H9 (cell line): Measurements from ENCODE around the gene RCOR2. TPM values are rescaled to one million over a fixed set of nuclear protein-coding genes. Genes with fewer than 3 reads are reported as not detected.

Source experiments
- DNase-seq: peaks from one replicate; pipeline ENCODE4 v3.0.0-alpha.2; 2017
- H2AFZ ChIP-seq: one replicate; pipeline ENCODE4 v1.6.1; 2013; ENCODE audit warnings: mild to moderate bottlenecking, low read length, control low read depth, moderate library complexity
- H2AK5ac ChIP-seq: 2 replicates; pipeline ENCODE4 v1.6.1; 2013; ENCODE audit warnings: low read length, control low read depth, mixed read lengths; ENCODE audit not compliant: insufficient read length
- H2BK120ac ChIP-seq: one replicate; pipeline ENCODE4 v1.6.1; 2013; ENCODE audit warnings: low read depth, mild to moderate bottlenecking, low read length, control low read depth, inconsistent platforms; ENCODE audit not compliant: poor library complexity, severe bottlenecking
- H2BK12ac ChIP-seq: 2 replicates; pipeline ENCODE4 v1.6.1; 2013; ENCODE audit warnings: low read length, control low read depth, mixed read lengths, low read depth; ENCODE audit not compliant: insufficient read length
- H2BK15ac ChIP-seq: 2 replicates; pipeline ENCODE4 v1.6.1; 2013; ENCODE audit warnings: low read depth, low read length, control low read depth
- H2BK20ac ChIP-seq: one replicate; pipeline ENCODE4 v1.6.1; 2013; ENCODE audit warnings: low read depth, mild to moderate bottlenecking, low read length, control low read depth, inconsistent platforms; ENCODE audit not compliant: poor library complexity, severe bottlenecking
- H2BK5ac ChIP-seq: 2 replicates; pipeline ENCODE4 v1.6.1; 2013; ENCODE audit warnings: low read length, control low read depth, mixed read lengths; ENCODE audit not compliant: insufficient read length
- H3K14ac ChIP-seq: 2 replicates; pipeline ENCODE4 v1.6.1; 2013; ENCODE audit warnings: low read length, control low read depth; ENCODE audit not compliant: insufficient read depth
- H3K18ac ChIP-seq: 2 replicates; pipeline ENCODE4 v1.6.1; 2013; ENCODE audit warnings: low read depth, mild to moderate bottlenecking, mixed read lengths, low read length, control low read depth; ENCODE audit not compliant: insufficient read length
- H3K23ac ChIP-seq: 2 replicates; pipeline ENCODE4 v1.6.1; 2013; ENCODE audit warnings: low read length, control low read depth, mixed read lengths, low read depth; ENCODE audit not compliant: insufficient read length
- H3K23me2 ChIP-seq: 2 replicates; pipeline ENCODE4 v1.6.1; 2013; ENCODE audit warnings: low read depth, mild to moderate bottlenecking, mixed read lengths, low read length, control low read depth; ENCODE audit not compliant: insufficient read length, poor library complexity, severe bottlenecking
- H3K27ac ChIP-seq: 2 replicates; pipeline ENCODE4 v1.5.1; 2013; ENCODE audit warnings: low read length, control low read depth, mixed read lengths, low read depth; ENCODE audit not compliant: insufficient read length
- H3K27me3 ChIP-seq: 2 replicates; pipeline ENCODE4 v1.6.1; 2013; ENCODE audit warnings: low read length, control low read depth, inconsistent platforms; ENCODE audit not compliant: insufficient read depth
- H3K4ac ChIP-seq: 2 replicates; pipeline ENCODE4 v1.6.1; 2013; ENCODE audit warnings: low read depth, mild to moderate bottlenecking, control low read depth, inconsistent platforms, low read length, moderate library complexity
- H3K4me1 ChIP-seq: 2 replicates; pipeline ENCODE4 v1.6.1; 2013; ENCODE audit warnings: low read length, control low read depth, inconsistent platforms; ENCODE audit not compliant: insufficient read depth
- H3K4me2 ChIP-seq: 2 replicates; pipeline ENCODE4 v1.6.1; 2013; ENCODE audit warnings: low read length, control low read depth, mixed read lengths; ENCODE audit not compliant: insufficient read length, insufficient read depth
- H3K56ac ChIP-seq: 2 replicates; pipeline ENCODE4 v1.6.1; 2013; ENCODE audit warnings: low read depth, mild to moderate bottlenecking, mixed read lengths, low read length, control low read depth; ENCODE audit not compliant: insufficient read length
- H3K79me1 ChIP-seq: 2 replicates; pipeline ENCODE4 v1.6.1; 2013; ENCODE audit warnings: low read depth, mild to moderate bottlenecking, moderate library complexity, low read length, control low read depth, inconsistent platforms; ENCODE audit not compliant: insufficient read depth, poor library complexity, severe bottlenecking
- H3K79me2 ChIP-seq: 2 replicates; pipeline ENCODE4 v1.6.1; 2013; ENCODE audit warnings: low read length, control low read depth, inconsistent platforms; ENCODE audit not compliant: insufficient read depth
- H3K9ac ChIP-seq: 2 replicates; pipeline ENCODE4 v1.6.1; 2013; ENCODE audit warnings: low read length, control low read depth, mixed read lengths; ENCODE audit not compliant: insufficient read length; ENCODE audit errors: extremely low read depth
- H3K9me3 ChIP-seq: one replicate; pipeline ENCODE4 v1.6.1; 2013; ENCODE audit warnings: low read depth, low read length, inconsistent platforms; ENCODE audit not compliant: control insufficient read depth
- H3T11ph ChIP-seq: one replicate; pipeline ENCODE4 v1.6.1; 2013; ENCODE audit warnings: mild to moderate bottlenecking, low read length, control low read depth, inconsistent platforms
- H4K20me1 ChIP-seq: one replicate; pipeline ENCODE4 v1.6.1; 2013; ENCODE audit not compliant: control insufficient read depth, insufficient read length, insufficient read depth
- H4K5ac ChIP-seq: 2 replicates; pipeline ENCODE4 v1.6.1; 2013; ENCODE audit warnings: low read depth, mild to moderate bottlenecking, mixed read lengths, low read length, control low read depth; ENCODE audit not compliant: insufficient read length
- H4K8ac ChIP-seq: replicated peaks from 2 replicates; pipeline ENCODE4 v1.6.1; 2013; ENCODE audit warnings: low read length, control low read depth, mixed read lengths, low read depth; ENCODE audit not compliant: insufficient read length
- H4K91ac ChIP-seq: 2 replicates; pipeline ENCODE4 v1.6.1; 2013; ENCODE audit warnings: low read depth, mild to moderate bottlenecking, moderate library complexity, mixed read lengths, low read length, control low read depth; ENCODE audit not compliant: insufficient read length
- H3K27ac Mint-ChIP-seq, 3 experiments: 2 replicates in 2 of 3; 3 replicates in 1 of 3; pipeline ENCODE4 v1.8.0; 2020 to 2021; ENCODE audit warnings: mixed read lengths in 3 of 3, mild to moderate bottlenecking in 1 of 3, moderate library complexity in 1 of 3
- H3K27me3 Mint-ChIP-seq: 2 replicates; pipeline ENCODE4 v1.8.0; 2021; ENCODE audit warnings: low read depth, mild to moderate bottlenecking, moderate library complexity, mixed read lengths
- H3K36me3 Mint-ChIP-seq, 3 experiments: 2 replicates in 2 of 3; 3 replicates in 1 of 3; pipeline ENCODE4 v1.8.0; 2020 to 2021; ENCODE audit warnings: low read depth in 3 of 3, mixed read lengths in 3 of 3; ENCODE audit not compliant: insufficient read depth in 1 of 3
- H3K4me1 Mint-ChIP-seq, 2 experiments: 2 replicates each; pipeline ENCODE4 v1.8.0; 2020; ENCODE audit warnings: mixed read lengths in 2 of 2
- H3K4me3 Mint-ChIP-seq, 2 experiments: 2 replicates in 1 of 2; 3 replicates in 1 of 2; pipeline ENCODE4 v1.8.0; 2020 to 2021; ENCODE audit warnings: mild to moderate bottlenecking in 2 of 2, mixed read lengths in 2 of 2, moderate library complexity in 1 of 2
- H3K9me3 Mint-ChIP-seq, 2 experiments: 2 replicates in 1 of 2; 3 replicates in 1 of 2; pipeline ENCODE4 v1.8.0; 2020; ENCODE audit warnings: mild to moderate bottlenecking in 2 of 2, mixed read lengths in 2 of 2, moderate library complexity in 1 of 2
- WGBS: extraction: QIAGEN DNeasy Blood & Tissue Kit; methylation state at CpG from one replicate; pipeline ENCODE4 v1.1.7; 2013; ENCODE audit warnings: missing lambda C conversion rate, low lambda C conversion rate, mixed read lengths; ENCODE audit not compliant: insufficient read length; ENCODE audit errors: extremely low coverage; 5-methylcytosine and 5-hydroxymethylcytosine counted together
- total RNA-seq: library from RNA; stranded (reverse); gene quantifications from 2 replicates; pipeline ENCODE4 v1.2.1, GENCODE V29; 2021
- TF ChIP-seq, protein P1 (sequence below): fragments of 200-600 bp; sonication (generic); conservative IDR thresholded peaks from 3 replicates; pipeline ENCODE4 v1.8.0; 2021; ENCODE audit warnings: antibody characterized with exemption, mild to moderate bottlenecking

Gene RCOR2
- total RNA-seq, 1 experiment from 2014 or later, result 118 TPM

DNA sequence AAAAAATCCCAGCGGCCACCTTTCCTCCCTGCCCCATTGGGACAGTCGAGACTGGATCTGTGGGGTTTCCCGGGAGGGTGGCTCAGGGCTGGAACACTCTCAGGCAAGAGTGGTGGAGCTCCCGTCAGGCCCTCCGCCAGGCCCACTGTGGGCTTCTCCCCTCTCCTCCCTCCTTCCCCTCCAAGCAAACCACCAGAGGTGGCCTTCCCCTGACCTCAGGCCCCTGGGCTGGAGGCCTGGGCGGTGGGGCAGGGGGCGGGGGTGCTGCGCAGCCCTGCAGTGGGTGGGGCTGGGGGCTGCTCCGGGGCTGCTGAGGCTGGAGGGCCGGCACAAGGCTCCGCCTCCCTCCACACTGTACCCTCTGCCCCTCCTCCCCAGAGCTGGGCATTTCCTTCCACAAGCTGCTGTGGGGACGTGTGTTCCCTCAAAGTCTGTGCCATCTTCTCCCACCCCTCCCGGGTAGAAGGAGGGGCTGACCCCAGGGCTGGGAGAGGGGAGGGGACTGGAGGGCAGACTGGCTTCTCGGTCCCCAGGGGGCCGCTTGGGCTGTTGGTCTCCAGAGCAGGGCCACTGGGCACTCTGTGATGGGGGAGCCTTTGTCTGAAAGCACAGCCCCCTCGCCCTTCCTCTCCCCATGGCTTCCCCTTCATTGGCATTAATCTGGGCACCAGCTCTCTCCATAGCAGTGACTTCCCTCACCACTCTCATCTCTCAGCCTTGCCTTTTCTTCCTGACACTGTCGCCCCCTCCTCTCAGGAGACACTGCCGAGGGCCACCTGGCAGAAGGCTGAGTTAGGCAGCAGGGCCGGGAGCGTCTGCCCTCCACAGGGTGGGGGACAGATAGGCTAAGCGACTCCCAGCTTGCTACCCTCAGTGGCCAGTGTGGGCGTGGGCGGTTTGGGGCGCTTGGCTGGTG, 7.1 kb downstream of the RCOR2 start:
- H3K27ac ChIP-seq, result no peak overlapping the region
- H2AK5ac ChIP-seq, result no peak overlapping the region
- no peak overlapping the region for H3K14ac ChIP-seq
- no peaks in the 10 kb centered on the region; the same call in 1 of the 2 replicates for H3K27me3 Mint-ChIP-seq
- H2AFZ ChIP-seq, result no peak overlapping the region
- H2BK5ac ChIP-seq, result no peak overlapping the region
- H3K4me1 Mint-ChIP-seq, result peaks cover 33 to 73% of the 10 kb centered on the region in 2 experiments
- H3K79me2 ChIP-seq, result no peaks in the 10 kb centered on the region
- H3K56ac ChIP-seq, result no peak overlapping the region
- no peaks in the 10 kb centered on the region for H4K20me1 ChIP-seq
- H3K23me2 ChIP-seq, result no peaks in the 10 kb centered on the region
- no peak overlapping the region for H3K18ac ChIP-seq
- H3K9ac ChIP-seq, result no peak overlapping the region
- H3K4me3 Mint-ChIP-seq, result peak overlapping the region in 1 of 2 experiments; percentile 29; a peak in 1 of 5 replicates
- H2BK12ac ChIP-seq, result no peak overlapping the region
- no peaks in the 10 kb centered on the region; the same call in 1 of the 2 replicates for H3K4me1 ChIP-seq
- H4K8ac ChIP-seq, result no peak overlapping the region
- H4K91ac ChIP-seq, result no peak overlapping the region
- H3K27me3 ChIP-seq, result no peaks in the 10 kb centered on the region
- peaks cover 19 to 43% (median 40%) of the 10 kb centered on the region in 3 experiments; a peak in 6 of 7 replicates for H3K36me3 Mint-ChIP-seq
- no peak overlapping the region for H4K5ac ChIP-seq
- H3K9me3 ChIP-seq, result no peaks in the 10 kb centered on the region
- WGBS, result no CpG with 5 or more reads among the region's 24 CpGs
- peak overlapping the region; percentile 11 for H3K4me2 ChIP-seq
- H2BK20ac ChIP-seq, result no peak overlapping the region
- TF ChIP-seq, protein P1, sequence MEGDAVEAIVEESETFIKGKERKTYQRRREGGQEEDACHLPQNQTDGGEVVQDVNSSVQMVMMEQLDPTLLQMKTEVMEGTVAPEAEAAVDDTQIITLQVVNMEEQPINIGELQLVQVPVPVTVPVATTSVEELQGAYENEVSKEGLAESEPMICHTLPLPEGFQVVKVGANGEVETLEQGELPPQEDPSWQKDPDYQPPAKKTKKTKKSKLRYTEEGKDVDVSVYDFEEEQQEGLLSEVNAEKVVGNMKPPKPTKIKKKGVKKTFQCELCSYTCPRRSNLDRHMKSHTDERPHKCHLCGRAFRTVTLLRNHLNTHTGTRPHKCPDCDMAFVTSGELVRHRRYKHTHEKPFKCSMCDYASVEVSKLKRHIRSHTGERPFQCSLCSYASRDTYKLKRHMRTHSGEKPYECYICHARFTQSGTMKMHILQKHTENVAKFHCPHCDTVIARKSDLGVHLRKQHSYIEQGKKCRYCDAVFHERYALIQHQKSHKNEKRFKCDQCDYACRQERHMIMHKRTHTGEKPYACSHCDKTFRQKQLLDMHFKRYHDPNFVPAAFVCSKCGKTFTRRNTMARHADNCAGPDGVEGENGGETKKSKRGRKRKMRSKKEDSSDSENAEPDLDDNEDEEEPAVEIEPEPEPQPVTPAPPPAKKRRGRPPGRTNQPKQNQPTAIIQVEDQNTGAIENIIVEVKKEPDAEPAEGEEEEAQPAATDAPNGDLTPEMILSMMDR, result no peak
- H3T11ph ChIP-seq, result no peak overlapping the region
- H3K27ac Mint-ChIP-seq, result peak overlapping the region; percentile 55 to 91 (median 69); a peak in 4 of 7 replicates
- no peaks in the 10 kb centered on the region for H3K9me3 Mint-ChIP-seq
- no peak overlapping the region for H3K4ac ChIP-seq
- peak; percentile 77 for DNase-seq
- H2BK15ac ChIP-seq, result no peak overlapping the region
- no peak overlapping the region for H3K23ac ChIP-seq
- no peaks in the 10 kb centered on the region for H3K79me1 ChIP-seq
- H2BK120ac ChIP-seq, result no peak overlapping the region
